ENCODE data around the gene NFATC2. TPM values are rescaled to one million over a fixed set of nuclear protein-coding genes. Genes with fewer than 3 reads are reported as not detected.
A peak's percentile ranks its signal among the peaks of the same experiment; 100 is the strongest.
"Not testable (repeated sequence)": the region's sequence is repeated elsewhere in the genome, so short reads cannot be mapped to it uniquely, and the experiment has no call there.

Gene NFATC2
- polyA plus RNA-seq, 5 donors, result 5.8 to 10.1 (median 8.7) TPM

- DNase-seq, result not testable (repeated sequence)
These were observed 26.0 kb upstream of the NFATC2 start for GRCh38 chr20:51568533-51568932.

- DNase-seq, result no peak
These were observed 25.1 kb upstream of the NFATC2 start for GRCh38 chr20:51567622-51568021.

- DNase-seq, result no peak
These were observed 24.1 kb upstream of the NFATC2 start for GRCh38 chr20:51566594-51566993.

GRCh38 chr20:51565298-51566144 is 23.0 kb upstream of the NFATC2 start:
- DNase-seq, result no peak

- peak; percentile 64 to 81 for DNase-seq
These were observed 21.2 kb upstream of the NFATC2 start for GRCh38 chr20:51563486-51564332.

- no peak for DNase-seq
These were observed 20.6 kb upstream of the NFATC2 start for GRCh38 chr20:51563174-51563485.

GRCh38 chr20:51562332-51563173 is 20.0 kb upstream of the NFATC2 start:
- DNase-seq, result peak; percentile 96 to 97

- DNase-seq, result no peak
These were observed 19.5 kb upstream of the NFATC2 start for GRCh38 chr20:51562027-51562331.

GRCh38 chr20:51560550-51561307 is 18.2 kb upstream of the NFATC2 start:
- peak; percentile 21 to 46 for DNase-seq

- no peak for DNase-seq
These were observed 17.5 kb upstream of the NFATC2 start for GRCh38 chr20:51560042-51560441.

- DNase-seq, result no peak
These were observed 12.1 kb upstream of the NFATC2 start for GRCh38 chr20:51554538-51555165.

GRCh38 chr20:51553897-51554486 is 11.5 kb upstream of the NFATC2 start:
- no peak for DNase-seq

GRCh38 chr20:51551186-51551585 is 8.7 kb upstream of the NFATC2 start:
- no peak for DNase-seq

GRCh38 chr20:51549474-51549873 is 7.0 kb upstream of the NFATC2 start:
- DNase-seq, result no peak

GRCh38 chr20:51547951-51548350 is 5.4 kb upstream of the NFATC2 start:
- DNase-seq, result no peak

- DNase-seq, result no peak
These were observed 3.0 kb upstream of the NFATC2 start for GRCh38 chr20:51545515-51545914.

- DNase-seq, result no peak
These were observed 886 bp upstream of the NFATC2 start for GRCh38 chr20:51543422-51543788.

- DNase-seq, result no peak
These were observed 417 bp downstream of the NFATC2 start for GRCh38 chr20:51542033-51542570.

GRCh38 chr20:51541189-51542032 is 1.1 kb downstream of the NFATC2 start:
- DNase-seq, result peak; percentile 70 to 75
